HG02610 (cell line): ENCODE results near the gene CXorf49B.
"Not testable (repeated sequence)": the region's sequence is repeated elsewhere in the genome, so short reads cannot be mapped to it uniquely, and the experiment has no call there.

Experiments used
- ATAC-seq: cut with Tn5 transposase; IDR thresholded peaks from one replicate; pipeline ENCODE4 v1.9.1; 2021; ENCODE audit warnings: mild to moderate bottlenecking, moderate library complexity; ENCODE audit not compliant: unreplicated experiment

CXorf49B gene

GRCh38 chrX:71763049-71763448, at the start of gene CXorf49B:
Gene CXorf49B, plus strand, starts transcription at chrX:71763349. Its CDS starts 75 bp downstream, at chrX:71763424.
- not testable (repeated sequence) for ATAC-seq

- not testable (repeated sequence) for ATAC-seq
These were observed 49.1 kb upstream of the CXorf49B start for GRCh38 chrX:71714064-71714463.

- not testable (repeated sequence) for ATAC-seq
These were observed 47.6 kb upstream of the CXorf49B start for GRCh38 chrX:71715551-71715950.

- ATAC-seq: not testable (repeated sequence)
These were observed 46.8 kb upstream of the CXorf49B start for GRCh38 chrX:71716323-71716722.

GRCh38 chrX:71718185-71718584, 45.0 kb upstream of the CXorf49B start, which contains the start of gene CXorf49:
Gene CXorf49, minus strand, starts transcription at chrX:71718285. Its CDS starts 134 bp downstream, at chrX:71718151.
- ATAC-seq: not testable (repeated sequence)

GRCh38 chrX:71719195-71719594, 44.0 kb upstream of the CXorf49B start:
- ATAC-seq: not testable (repeated sequence)

- ATAC-seq: not testable (repeated sequence)
These were observed 42.8 kb upstream of the CXorf49B start for GRCh38 chrX:71720289-71720886.

GRCh38 chrX:71760688-71761281, 2.4 kb upstream of the CXorf49B start:
- not testable (repeated sequence) for ATAC-seq

- not testable (repeated sequence) for ATAC-seq
These were observed 1.7 kb downstream of the CXorf49B start for GRCh38 chrX:71764832-71765231.

- not testable (repeated sequence) for ATAC-seq
These were observed 2.5 kb downstream of the CXorf49B start for GRCh38 chrX:71765613-71766012.

GRCh38 chrX:71767134-71767533, 4.0 kb downstream of the CXorf49B start:
- not testable (repeated sequence) for ATAC-seq

- peak; percentile 57 for ATAC-seq
These were observed 15.2 kb downstream of the CXorf49B start for GRCh38 chrX:71778322-71778721.

- ATAC-seq: not testable (repeated sequence)
These were observed 19.2 kb downstream of the CXorf49B start for GRCh38 chrX:71782225-71782949.

GRCh38 chrX:71782950-71783299, 19.8 kb downstream of the CXorf49B start:
- ATAC-seq: not testable (repeated sequence)

GRCh38 chrX:71783569-71784347, 20.6 kb downstream of the CXorf49B start:
- ATAC-seq: peak; percentile 56

GRCh38 chrX:71784348-71784983, 21.3 kb downstream of the CXorf49B start:
- ATAC-seq: peak; percentile 56

- not testable (repeated sequence) for ATAC-seq
These were observed 43.3 kb downstream of the CXorf49B start for GRCh38 chrX:71806450-71806849.

- ATAC-seq: no peak
These were observed 46.7 kb downstream of the CXorf49B start for GRCh38 chrX:71809886-71810285.

- no peak for ATAC-seq
These were observed 51.2 kb downstream of the CXorf49B start for GRCh38 chrX:71814123-71814912.
